HepG2 (cell line): ENCODE data around the gene SLC45A1. TPM values are rescaled to one million over a fixed set of nuclear protein-coding genes. Genes with fewer than 3 reads are reported as not detected.

ENCODE experiments used
- CERS6 ChIP-seq: sonication (generic); formaldehyde crosslinking; IDR thresholded peaks from 2 replicates; pipeline ENCODE4 v1.5.0; 2020; ENCODE audit warnings: missing genetic modification reagents
- FOXA3 ChIP-seq: IDR thresholded peaks from 2 replicates; pipeline ENCODE4 v1.6.1; 2016; ENCODE audit warnings: missing genetic modification reagents, missing compliant biosample characterization
- GABPA ChIP-seq, 2 experiments: IDR thresholded peaks; 2 replicates each; pipeline ENCODE4 v1.6.1; 2011 to 2016; ENCODE audit warnings: low read depth in 2 of 2, low read length in 1 of 2, missing biosample characterization in 1 of 2, missing genetic modification characterization in 1 of 2
- HOXA7 ChIP-seq: sonication (generic); formaldehyde crosslinking; IDR thresholded peaks from 2 replicates; pipeline ENCODE4 v1.8.1; 2022; ENCODE audit warnings: mild to moderate bottlenecking, missing genetic modification reagents, moderate library complexity
- IKZF1 ChIP-seq: fragments of 450-650 bp; IDR thresholded peaks from 2 replicates; pipeline ENCODE4 v1.7.1; 2016
- MXD4 ChIP-seq: IDR thresholded peaks from 2 replicates; pipeline ENCODE4 v1.6.1; 2016; ENCODE audit warnings: mild to moderate bottlenecking, missing biosample characterization, missing genetic modification reagents
- PBX2 ChIP-seq: IDR thresholded peaks from 2 replicates; pipeline ENCODE4 v1.6.1; 2016; ENCODE audit warnings: control low read depth
- RBFOX2 ChIP-seq: fragments of 200-400 bp; formaldehyde crosslinking; IDR thresholded peaks from 2 replicates; pipeline ENCODE4 v1.6.1; 2017; ENCODE audit warnings: low read depth, mild to moderate bottlenecking, low read length
- STAT6 ChIP-seq: sonication (generic); formaldehyde crosslinking; IDR thresholded peaks from 2 replicates; pipeline ENCODE4 v1.4.0; 2020; ENCODE audit warnings: missing genetic modification reagents, mild to moderate bottlenecking, borderline replicate concordance
- TBP ChIP-seq: sonication (generic); formaldehyde crosslinking; IDR thresholded peaks from 2 replicates; pipeline ENCODE4 v1.5.0; 2020; ENCODE audit warnings: missing genetic modification reagents
- TEAD2 ChIP-seq: sonication (generic); formaldehyde crosslinking; IDR thresholded peaks from 2 replicates; pipeline ENCODE4 v1.9.0; 2021; ENCODE audit warnings: missing genetic modification reagents
- TEF ChIP-seq: sonication (generic); formaldehyde crosslinking; IDR thresholded peaks from 2 replicates; pipeline ENCODE4 v1.5.0; 2020; ENCODE audit warnings: missing genetic modification reagents
- ZBTB26 ChIP-seq: IDR thresholded peaks from 2 replicates; pipeline ENCODE4 v1.6.1; 2016; ENCODE audit warnings: missing compliant biosample characterization, missing genetic modification reagents, borderline replicate concordance
- ZC3H13 ChIP-seq: sonication (generic); formaldehyde crosslinking; IDR thresholded peaks from 2 replicates; pipeline ENCODE4 v1.8.1; 2023; ENCODE audit warnings: mild to moderate bottlenecking, missing genetic modification reagents, moderate library complexity
- ZFP62 ChIP-seq: sonication (generic); formaldehyde crosslinking; IDR thresholded peaks from 2 replicates; pipeline ENCODE4 v1.4.0; 2020; ENCODE audit warnings: missing genetic modification reagents
- ZNF101 ChIP-seq: sonication (generic); formaldehyde crosslinking; IDR thresholded peaks from 2 replicates; pipeline ENCODE4 v1.4.0; 2020; ENCODE audit warnings: mild to moderate bottlenecking, low read depth, missing genetic modification reagents, borderline replicate concordance
- ZNF34 ChIP-seq: sonication (generic); formaldehyde crosslinking; IDR thresholded peaks from 2 replicates; pipeline ENCODE4 v1.4.0; 2020; ENCODE audit warnings: mild to moderate bottlenecking, missing genetic modification reagents, borderline replicate concordance
- ZNF441 ChIP-seq: sonication (generic); formaldehyde crosslinking; IDR thresholded peaks from 2 replicates; pipeline ENCODE4 v1.7.0; 2021; ENCODE audit warnings: missing genetic modification reagents, borderline replicate concordance
- ZNF549 ChIP-seq: sonication (generic); formaldehyde crosslinking; IDR thresholded peaks from 2 replicates; pipeline ENCODE4 v1.5.0; 2020; ENCODE audit warnings: missing genetic modification reagents
- ZNF558 ChIP-seq: sonication (generic); formaldehyde crosslinking; IDR thresholded peaks from 2 replicates; pipeline ENCODE4 v1.9.0; 2022; ENCODE audit warnings: mild to moderate bottlenecking, missing genetic modification reagents, borderline replicate concordance
- ZNF670 ChIP-seq: sonication (generic); formaldehyde crosslinking; IDR thresholded peaks from 2 replicates; pipeline ENCODE4 v1.8.0; 2022; ENCODE audit warnings: mild to moderate bottlenecking, missing genetic modification reagents, borderline replicate concordance
- ZNF7 ChIP-seq: IDR thresholded peaks from 2 replicates; pipeline ENCODE4 v1.6.1; 2016; ENCODE audit warnings: missing biosample characterization, missing genetic modification reagents
- ZNF746 ChIP-seq: sonication (generic); formaldehyde crosslinking; IDR thresholded peaks from 2 replicates; pipeline ENCODE4 v1.8.0; 2022; ENCODE audit warnings: mild to moderate bottlenecking, missing genetic modification reagents
- ZNF75D ChIP-seq: sonication (generic); formaldehyde crosslinking; IDR thresholded peaks from 2 replicates; pipeline ENCODE4 v1.8.1; 2023; ENCODE audit warnings: missing genetic modification reagents, mild to moderate bottlenecking, borderline replicate concordance
- ZSCAN21 ChIP-seq: sonication (generic); formaldehyde crosslinking; IDR thresholded peaks from 2 replicates; pipeline ENCODE4 v1.8.0; 2022; ENCODE audit warnings: mild to moderate bottlenecking, missing genetic modification reagents, moderate library complexity, borderline replicate concordance
- polyA plus RNA-seq, 8 experiments: library from polyadenylated mRNA; depleted of rRNA in 3 of 8; stranded (reverse) in 7 of 8; unstranded in 1 of 8; fragments of >200 nt; fragmentation: Illumina TruSeq in 4 of 8; extraction: Trizol in 4 of 8; gene quantifications; 2 replicates each; pipeline versions ENCODE4 v1.2.1 to v1.2.3, GENCODE V29; 2011 to 2016; ENCODE audit warnings: low read depth in 4 of 8, missing spikeins in 1 of 8, mixed read lengths in 1 of 8; ENCODE audit not compliant: insufficient read depth in 1 of 8
- total RNA-seq, 5 experiments: library from RNA; depleted of rRNA; stranded (reverse); fragments of >200 nt; fragmentation: Illumina TruSeq; extraction: Trizol; gene quantifications; 2 replicates each; pipeline ENCODE4 v1.2.3, GENCODE V29; 2016; ENCODE audit warnings: low read depth in 1 of 5

Gene SLC45A1
- total and polyA plus RNA-seq, 2 of the 13 experiments (the other 11 are each of a cell fraction or from before 2014, with no cell fraction given): not detected

GRCh38 chr1:8281843-8282509, 35.9 kb upstream of the SLC45A1 start (continued):
- TF ChIP-seq STAT6 (CRISPR knock-in tag): no peak
- no peak for TF ChIP-seq ZNF101 (CRISPR knock-in tag)
- TF ChIP-seq ZNF549: no peak
- TF ChIP-seq ZNF670: no peak
- peak; percentile 63 for TF ChIP-seq ZNF441 (CRISPR knock-in tag)
- TF ChIP-seq ZNF7 (CRISPR knock-in tag): no peak
- peak; percentile 48; the same call in 1 of the 2 replicates for TF ChIP-seq ZBTB26 (CRISPR knock-in tag)
- no peak for TF ChIP-seq HOXA7 (CRISPR knock-in tag)
- no peak for TF ChIP-seq ZNF34 (CRISPR knock-in tag)
- no peak for TF ChIP-seq ZNF558 (CRISPR knock-in tag)
- no peak for TF ChIP-seq RBFOX2
- TF ChIP-seq TEAD2 (CRISPR knock-in tag): no peak
- no peak for TF ChIP-seq TEF (CRISPR knock-in tag)
- no peak for TF ChIP-seq ZFP62 (CRISPR knock-in tag)
- TF ChIP-seq CERS6 (CRISPR knock-in tag): 0 out of 2 replicates have a peak, but pooled peaks have one; percentile 48
- TF ChIP-seq TBP (CRISPR knock-in tag): no peak
- peak; percentile 74; the same call in 1 of the 2 replicates for TF ChIP-seq ZSCAN21 (CRISPR knock-in tag)
- TF ChIP-seq ZC3H13 (CRISPR knock-in tag): no peak
- no peak for TF ChIP-seq ZNF75D (CRISPR knock-in tag)
- TF ChIP-seq PBX2 (CRISPR knock-in tag): no peak
- peak; percentile 49; the same call in 1 of the 2 replicates for TF ChIP-seq FOXA3 (CRISPR knock-in tag)
- peak; percentile 85; the same call in 1 of the 2 replicates for TF ChIP-seq MXD4 (CRISPR knock-in tag)
- TF ChIP-seq ZNF746 (CRISPR knock-in tag): no peak
- no peak for TF ChIP-seq IKZF1
- TF ChIP-seq GABPA (IDR thresholded peaks at IDR 0.05; ENCODE audit: low read depth, low read length): no peak
- TF ChIP-seq GABPA (CRISPR knock-in tag; IDR thresholded peaks at IDR 0.05; ENCODE audit: low read depth): no peak
